Measurements from ENCODE around the gene CD27.
"Not testable (repeated sequence)": the region's sequence is repeated elsewhere in the genome, so short reads cannot be mapped to it uniquely, and the experiment has no call there.

Gene CD27

DNA sequence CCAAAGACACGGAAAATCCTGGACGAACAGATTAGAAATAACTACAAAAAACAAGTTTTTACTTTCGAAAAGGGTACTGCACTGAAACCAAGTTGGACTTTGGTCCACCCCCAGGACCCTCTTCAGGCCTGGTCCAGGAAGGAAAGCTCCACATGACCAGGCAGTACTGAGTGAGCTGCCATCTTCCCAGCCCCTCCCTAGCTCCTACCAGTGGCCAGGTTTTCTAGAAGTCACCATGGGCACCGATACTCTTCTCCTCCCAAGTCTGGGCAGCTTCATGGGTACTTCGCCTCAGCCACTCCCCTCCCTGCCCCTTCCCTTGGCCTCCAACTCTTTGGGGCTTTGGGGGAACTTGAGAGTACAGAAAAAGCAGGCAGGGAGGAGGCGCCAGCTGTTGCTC lies 19.1 kb downstream of the CD27 start:
- Histone ChIP-seq H3K4me3 (ENCODE audit: extremely low read depth, insufficient read depth, low read length, poor library complexity, severe bottlenecking) (no peak overlapping the region), H3K36me3 (ENCODE audit: control insufficient read depth, insufficient read depth, low read length) (peaks cover 58% of the 10 kb centered on the region), H3K9me3 (ENCODE audit: control insufficient read depth, low read length) (no peaks in the 10 kb centered on the region), H3K27ac (ENCODE audit: low read depth, low read length, severe bottlenecking) (no peak overlapping the region), H3K4me1 (ENCODE audit: control insufficient read depth, insufficient read depth, low read length, poor library complexity, severe bottlenecking) (no peaks in the 10 kb centered on the region)
- WGBS, 2 experiments (ENCODE audit: insufficient coverage in 2 of 2): 92 to 100% methylated on average over 2 to 4 of the region's 6 CpGs

DNA sequence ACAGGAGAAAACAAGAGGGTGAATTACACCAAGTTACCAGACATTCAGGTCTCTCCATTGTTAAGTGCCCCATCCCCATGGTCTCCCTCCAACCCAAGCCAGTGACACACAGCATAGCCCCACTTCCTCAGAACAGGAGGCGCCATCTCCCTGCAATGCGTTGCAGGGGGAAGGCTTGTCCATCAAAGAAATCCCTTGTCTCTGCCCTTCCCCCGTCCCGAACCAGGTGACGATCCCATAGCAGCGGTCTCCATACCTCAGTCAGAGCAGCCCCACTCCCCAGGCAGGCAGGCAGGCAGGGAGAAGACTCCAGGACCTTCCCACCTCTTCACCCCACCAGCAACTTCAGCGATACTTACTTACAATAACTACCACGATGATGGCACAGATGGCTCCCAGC lies 19.8 kb downstream of the CD27 start:
- Histone ChIP-seq H3K36me3 (ENCODE audit: control insufficient read depth, insufficient read depth, low read length) (peaks cover 55% of the 10 kb centered on the region), H3K27ac (ENCODE audit: low read depth, low read length, severe bottlenecking) (no peak overlapping the region), H3K4me3 (ENCODE audit: extremely low read depth, insufficient read depth, low read length, poor library complexity, severe bottlenecking) (no peak overlapping the region), H3K9me3 (ENCODE audit: control insufficient read depth, low read length) (no peaks in the 10 kb centered on the region), H3K4me1 (ENCODE audit: control insufficient read depth, insufficient read depth, low read length, poor library complexity, severe bottlenecking) (no peaks in the 10 kb centered on the region)
- WGBS, 2 experiments (ENCODE audit: insufficient coverage in 2 of 2): 70 to 94% methylated on average over 2 to 6 of the region's 8 CpGs

DNA sequence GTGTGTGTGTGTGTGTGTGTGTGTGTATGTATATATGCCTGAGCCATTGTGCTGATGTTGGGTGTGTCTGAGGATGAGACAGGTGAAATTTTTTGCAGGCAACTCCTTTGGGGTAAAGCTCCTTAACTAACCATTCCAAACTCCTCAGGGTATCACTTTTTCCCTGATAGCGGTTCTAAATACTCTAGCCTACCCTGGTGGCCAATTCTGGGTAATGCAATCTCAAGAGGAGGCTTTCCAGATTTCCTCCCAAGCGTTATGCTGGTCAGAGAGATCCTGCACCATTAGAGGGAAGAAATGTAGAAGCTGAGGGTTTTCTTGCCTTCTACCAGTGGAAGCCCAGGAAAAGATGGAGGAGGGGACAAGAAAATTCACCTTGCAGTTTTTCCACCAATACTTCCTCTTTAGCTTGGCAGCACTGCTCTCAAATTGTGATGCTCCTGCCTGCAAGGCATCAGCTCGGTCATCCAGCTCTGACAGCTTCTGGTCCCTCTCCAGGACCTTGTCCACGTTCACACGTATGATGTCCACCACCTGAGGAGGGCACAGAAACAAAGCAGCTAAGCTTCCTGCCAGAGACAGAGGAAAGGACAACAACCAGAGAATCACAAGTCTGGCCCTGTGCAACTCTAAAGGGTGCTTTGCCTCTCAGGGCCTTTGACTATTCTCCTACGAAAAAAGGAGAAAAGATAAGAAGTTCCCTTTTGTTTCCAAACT lies 20.9 kb downstream of the CD27 start:
- Histone ChIP-seq H3K9me3 (ENCODE audit: control insufficient read depth, low read length) (no peaks in the 10 kb centered on the region), H3K4me1 (ENCODE audit: control insufficient read depth, insufficient read depth, low read length, poor library complexity, severe bottlenecking) (no peaks in the 10 kb centered on the region), H3K27ac (ENCODE audit: low read depth, low read length, severe bottlenecking) (no peak overlapping the region), H3K36me3 (ENCODE audit: control insufficient read depth, insufficient read depth, low read length) (peaks cover 51% of the 10 kb centered on the region), H3K4me3 (ENCODE audit: extremely low read depth, insufficient read depth, low read length, poor library complexity, severe bottlenecking) (no peak overlapping the region)
- WGBS, 2 experiments (ENCODE audit: insufficient coverage in 2 of 2): 71 to 74% methylated on average over 5 of the region's 6 CpGs

DNA sequence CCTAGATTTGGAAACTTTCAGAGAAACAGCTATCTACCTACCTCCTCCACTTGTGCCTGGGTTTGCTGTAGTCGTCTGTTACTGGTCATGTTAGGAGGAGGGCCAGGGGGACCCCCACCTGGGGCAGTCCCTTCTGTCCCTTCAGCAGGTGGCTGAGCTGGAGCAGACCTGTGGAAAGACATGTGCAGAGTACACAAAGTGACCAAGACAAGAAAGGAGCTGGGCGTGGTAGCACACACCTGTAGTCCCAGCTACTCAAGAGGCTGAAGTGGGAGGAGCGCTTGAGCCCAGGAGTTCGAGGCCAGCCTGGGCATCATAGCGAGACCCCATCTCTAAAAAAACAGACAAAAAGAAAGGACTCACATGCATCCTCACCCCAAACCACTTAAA lies 21.4 kb downstream of the CD27 start:
- Histone ChIP-seq H3K36me3 (ENCODE audit: control insufficient read depth, insufficient read depth, low read length) (peaks cover 51% of the 10 kb centered on the region), H3K4me3 (ENCODE audit: extremely low read depth, insufficient read depth, low read length, poor library complexity, severe bottlenecking) (no peak overlapping the region)
- WGBS, 2 experiments (ENCODE audit: insufficient coverage in 2 of 2): 97% methylated on average over 4 of the region's 5 CpGs; no CpG with 5 or more reads in 1 of the 2 experiments

DNA sequence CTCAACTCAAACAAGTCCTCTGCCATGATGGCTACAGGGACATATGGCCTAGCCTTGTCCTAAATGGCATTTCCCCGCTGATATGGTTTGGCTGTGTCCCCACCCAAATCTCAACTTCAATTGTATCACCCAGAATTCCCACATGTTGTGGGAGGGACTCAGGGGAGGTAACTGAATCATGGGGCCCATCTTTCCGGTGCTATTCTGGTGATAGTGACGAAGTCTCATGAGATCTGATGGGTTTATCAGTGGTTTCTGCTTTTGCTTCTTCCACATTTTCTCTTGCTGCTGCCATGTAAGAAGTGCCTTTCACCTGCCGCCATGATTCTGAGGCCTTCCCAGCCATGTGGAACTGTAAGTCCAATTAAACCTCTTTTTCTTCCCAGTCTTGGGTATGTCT lies 22.0 kb downstream of the CD27 start:
- H3K4me3 ChIP-seq (ENCODE audit: extremely low read depth, insufficient read depth, low read length, poor library complexity, severe bottlenecking); H3K9me3 ChIP-seq (ENCODE audit: control insufficient read depth, low read length); H3K27ac ChIP-seq (ENCODE audit: low read depth, low read length, severe bottlenecking); H3K4me1 ChIP-seq (ENCODE audit: control insufficient read depth, insufficient read depth, low read length, poor library complexity, severe bottlenecking): not testable (repeated sequence)
- 93 to 100% methylated on average over 2 to 3 of the region's 4 CpGs for WGBS, 2 experiments (ENCODE audit: insufficient coverage in 2 of 2)
- peaks cover 49% of the 10 kb centered on the region for H3K36me3 ChIP-seq (ENCODE audit: control insufficient read depth, insufficient read depth, low read length)

More for the DNA sequence above, 21.4 kb downstream of the CD27 start:
- H3K9me3 ChIP-seq (ENCODE audit: control insufficient read depth, low read length): no peaks in the 10 kb centered on the region
- H3K4me1 ChIP-seq (ENCODE audit: control insufficient read depth, insufficient read depth, low read length, poor library complexity, severe bottlenecking): no peaks in the 10 kb centered on the region
- no peak overlapping the region for H3K27ac ChIP-seq (ENCODE audit: low read depth, low read length, severe bottlenecking)

DNA sequence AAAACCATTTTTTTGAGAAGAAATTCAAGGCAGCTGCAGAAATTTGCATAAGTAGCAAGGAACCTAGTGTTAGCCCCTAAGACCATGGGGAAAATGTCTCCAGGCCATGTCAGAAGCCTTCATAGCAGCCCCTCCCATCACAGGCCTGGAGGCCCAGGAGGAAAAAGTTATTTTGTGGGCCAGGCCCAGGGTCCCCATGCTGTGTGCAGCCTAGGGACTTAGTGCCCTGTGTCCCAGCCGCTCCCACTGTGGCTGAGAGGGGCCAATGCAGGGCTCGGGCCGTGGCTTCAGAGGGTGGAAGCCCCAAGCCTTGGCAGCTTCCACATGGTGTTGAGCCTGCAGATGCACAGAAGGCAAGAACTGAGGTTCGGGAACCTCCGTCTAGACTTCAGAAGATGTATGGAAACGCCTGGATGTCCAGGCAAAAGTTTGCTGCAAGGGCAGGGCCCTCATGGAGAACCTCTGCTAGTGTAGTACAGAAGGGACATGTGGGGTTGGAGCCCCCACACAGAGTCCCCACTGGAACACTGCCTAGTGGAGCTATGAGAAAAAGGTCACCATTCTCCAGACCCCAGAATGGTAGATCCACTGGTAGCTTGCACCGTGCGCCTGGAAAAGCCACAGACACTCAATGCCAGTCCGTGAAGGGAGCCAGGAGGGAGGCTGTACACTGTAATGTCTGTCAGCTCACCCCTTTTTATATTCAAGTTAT lies 23.0 kb downstream of the CD27 start:
- whole genome bisulfite sequencing, 2 experiments (ENCODE audit: insufficient coverage in 2 of 2): 97% methylated on average over 8 of the region's 9 CpGs
- H3K36me3 ChIP-seq (ENCODE audit: control insufficient read depth, insufficient read depth, low read length): peaks cover 39% of the 10 kb centered on the region
- not testable (repeated sequence) for H3K4me3 ChIP-seq (ENCODE audit: extremely low read depth, insufficient read depth, low read length, poor library complexity, severe bottlenecking); H3K27ac ChIP-seq (ENCODE audit: low read depth, low read length, severe bottlenecking); H3K4me1 ChIP-seq (ENCODE audit: control insufficient read depth, insufficient read depth, low read length, poor library complexity, severe bottlenecking); H3K9me3 ChIP-seq (ENCODE audit: control insufficient read depth, low read length)

DNA sequence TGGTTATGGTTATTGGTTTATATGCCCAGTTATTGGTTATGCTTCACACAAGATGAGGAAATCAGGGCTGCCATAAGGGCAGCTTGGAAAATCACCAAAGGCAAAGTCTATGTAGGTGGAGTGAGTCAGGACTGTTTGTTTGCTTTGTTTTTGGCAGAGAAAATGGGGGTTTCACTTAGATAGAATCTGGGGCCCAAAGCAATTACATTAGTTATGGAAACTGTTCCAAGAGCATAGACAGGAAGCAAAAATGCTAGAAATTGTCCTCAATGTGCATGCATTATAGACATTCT lies 23.5 kb downstream of the CD27 start:
- H3K4me3 ChIP-seq (ENCODE audit: extremely low read depth, insufficient read depth, low read length, poor library complexity, severe bottlenecking): no peak overlapping the region
- no peaks in the 10 kb centered on the region for H3K4me1 ChIP-seq (ENCODE audit: control insufficient read depth, insufficient read depth, low read length, poor library complexity, severe bottlenecking)
- H3K36me3 ChIP-seq (ENCODE audit: control insufficient read depth, insufficient read depth, low read length): peaks cover 34% of the 10 kb centered on the region
- no peaks in the 10 kb centered on the region for H3K9me3 ChIP-seq (ENCODE audit: control insufficient read depth, low read length)
- H3K27ac ChIP-seq (ENCODE audit: low read depth, low read length, severe bottlenecking): no peak overlapping the region

DNA sequence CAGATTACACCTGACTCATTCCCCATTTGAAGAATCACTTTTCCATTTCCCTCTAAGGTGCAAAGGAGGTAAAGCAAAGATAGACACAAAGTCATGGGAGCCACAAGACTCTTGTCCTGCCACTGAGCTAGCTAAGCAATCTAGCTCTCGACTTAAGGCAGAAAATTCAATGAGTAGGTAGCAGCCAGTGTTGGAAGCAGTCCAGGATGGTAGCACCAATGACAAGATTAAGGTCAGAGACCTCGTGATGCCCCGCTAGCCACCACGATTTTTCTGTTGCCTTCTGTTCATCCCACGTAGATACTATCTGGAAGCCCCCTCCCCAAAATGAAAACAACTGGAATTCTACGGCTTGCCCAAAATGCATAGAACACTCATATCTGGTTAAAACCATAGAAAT lies 24.3 kb downstream of the CD27 start:
- Histone ChIP-seq H3K4me1 (ENCODE audit: control insufficient read depth, insufficient read depth, low read length, poor library complexity, severe bottlenecking) (no peaks in the 10 kb centered on the region), H3K9me3 (ENCODE audit: control insufficient read depth, low read length) (no peaks in the 10 kb centered on the region), H3K36me3 (ENCODE audit: control insufficient read depth, insufficient read depth, low read length) (peaks cover 26% of the 10 kb centered on the region), H3K4me3 (ENCODE audit: extremely low read depth, insufficient read depth, low read length, poor library complexity, severe bottlenecking) (no peak overlapping the region), H3K27ac (ENCODE audit: low read depth, low read length, severe bottlenecking) (no peak overlapping the region)
- 90 to 95% methylated on average over 3 to 5 of the region's 6 CpGs for WGBS, 2 experiments (ENCODE audit: insufficient coverage in 2 of 2)

DNA sequence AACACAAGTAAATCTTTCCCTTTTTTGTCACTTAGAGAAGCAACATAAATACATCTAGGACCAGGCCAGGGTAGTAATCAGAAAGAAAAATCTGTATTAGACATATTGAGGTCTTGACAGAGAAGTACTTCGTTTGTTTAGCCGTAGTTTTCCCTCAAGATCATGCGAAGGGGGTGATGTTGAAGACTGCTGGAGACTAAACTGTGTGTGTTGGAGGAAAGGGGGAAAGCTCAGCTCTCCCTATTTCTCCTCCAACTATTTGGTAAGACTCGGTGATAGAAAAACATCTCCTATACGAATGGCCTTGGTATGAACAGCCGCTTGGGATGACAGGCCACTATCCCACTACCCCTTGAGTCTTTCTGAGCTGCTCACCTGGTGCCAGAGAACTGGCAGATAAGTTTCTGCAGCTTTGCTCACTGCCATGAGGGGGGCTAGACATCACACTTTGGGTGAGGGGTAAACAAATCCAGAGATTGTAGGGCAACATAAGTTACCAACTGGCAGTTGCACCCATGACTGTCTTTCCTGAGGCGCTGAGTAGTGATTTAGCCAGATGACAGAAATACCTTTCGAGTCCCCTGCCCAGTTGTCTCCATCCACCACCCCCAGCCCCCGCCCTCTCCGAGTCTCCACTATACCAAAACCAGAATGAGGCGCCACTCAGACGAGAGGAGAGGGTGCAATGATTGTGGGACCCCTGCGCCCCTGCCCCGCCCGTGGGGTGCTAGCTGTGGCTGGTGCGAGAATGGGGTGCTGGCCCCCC lies 25.0 kb downstream of the CD27 start:
- H3K27ac ChIP-seq (ENCODE audit: low read depth, low read length, severe bottlenecking): peak overlapping the region; percentile 90
- H3K4me3 ChIP-seq (ENCODE audit: extremely low read depth, insufficient read depth, low read length, poor library complexity, severe bottlenecking): peak overlapping the region; percentile 93
- H3K9me3 ChIP-seq (ENCODE audit: control insufficient read depth, low read length): no peaks in the 10 kb centered on the region
- 40 to 58% methylated on average over 8 to 11 of the region's 16 CpGs for WGBS, 2 experiments (ENCODE audit: insufficient coverage in 2 of 2)
- no peaks in the 10 kb centered on the region for H3K4me1 ChIP-seq (ENCODE audit: control insufficient read depth, insufficient read depth, low read length, poor library complexity, severe bottlenecking)
- peaks cover 19% of the 10 kb centered on the region for H3K36me3 ChIP-seq (ENCODE audit: control insufficient read depth, insufficient read depth, low read length)

DNA sequence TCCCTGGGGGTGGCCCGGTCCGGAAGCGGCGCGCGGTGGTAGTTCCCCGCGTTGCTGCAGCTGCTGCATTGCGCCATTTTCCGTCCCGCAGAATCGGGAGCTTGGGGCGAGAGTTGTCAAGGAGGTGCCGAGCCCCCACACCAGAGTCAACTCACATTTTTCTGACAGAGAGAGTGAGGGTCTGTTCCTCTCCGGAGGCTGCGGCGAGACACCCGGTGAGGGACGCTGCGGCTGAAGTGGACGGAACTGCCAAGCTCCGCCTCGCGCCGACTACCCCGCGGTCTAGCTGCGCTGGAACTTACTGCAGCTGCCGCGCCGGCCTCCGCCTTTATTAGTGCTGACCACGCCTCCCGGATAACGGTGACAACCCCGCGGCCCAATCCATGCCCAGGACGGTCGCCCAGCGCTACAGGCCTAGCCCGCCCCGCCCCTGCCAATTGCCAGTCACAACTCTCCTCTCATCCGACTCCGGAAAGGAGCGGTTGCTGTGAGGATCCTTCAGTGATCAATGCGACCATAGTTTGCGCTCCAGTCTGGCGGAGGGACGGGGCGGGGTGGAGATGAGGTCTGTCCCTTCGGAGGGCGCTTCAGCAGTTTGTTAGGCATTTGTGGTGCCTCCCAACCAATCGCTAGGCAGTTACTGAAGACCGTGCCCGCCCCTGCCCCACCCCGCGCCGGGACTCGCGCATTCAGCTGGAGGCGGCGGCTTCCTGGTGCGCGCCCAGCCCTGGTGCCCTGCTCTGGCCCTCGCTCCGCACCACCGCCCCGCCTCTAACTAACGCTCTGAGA lies 25.8 kb downstream of the CD27 start, which contains the start of gene VAMP1:
Gene VAMP1, minus strand, starts transcription at position 303 of the 789 bp plus-strand sequence. Its CDS starts 146 bp downstream, at position 157.
- Histone ChIP-seq H3K4me1 (ENCODE audit: control insufficient read depth, insufficient read depth, low read length, poor library complexity, severe bottlenecking) (no peaks in the 10 kb centered on the region), H3K4me3 (ENCODE audit: extremely low read depth, insufficient read depth, low read length, poor library complexity, severe bottlenecking) (peak within 1 kb of the TSS; percentile 93), H3K27ac (ENCODE audit: low read depth, low read length, severe bottlenecking) (peak within 1 kb of the TSS; percentile 90), H3K9me3 (ENCODE audit: control insufficient read depth, low read length) (no peaks in the 10 kb centered on the region), H3K36me3 (ENCODE audit: control insufficient read depth, insufficient read depth, low read length) (peaks cover 15% of the 10 kb centered on the region)
- WGBS, 2 experiments (ENCODE audit: insufficient coverage in 2 of 2): 0% methylated on average over 55 to 58 of the region's 69 CpGs
